DND-41 (cell line): ENCODE results near the gene SGMS1.

Source experiments
- EZH2 ChIP-seq: IDR thresholded peaks from 3 replicates; pipeline ENCODE4 v1.6.1; 2012; ENCODE audit warnings: borderline replicate concordance, low read depth, mild to moderate bottlenecking, moderate library complexity, low read length, inconsistent platforms; ENCODE audit not compliant: severe bottlenecking
- TF ChIP-seq, protein P1 (sequence below): IDR thresholded peaks from 2 replicates; pipeline ENCODE4 v1.5.1; 2012; ENCODE audit warnings: borderline replicate concordance, low read length, moderate library complexity, mild to moderate bottlenecking; ENCODE audit not compliant: poor library complexity, severe bottlenecking; ENCODE audit errors: extremely low read depth

DNA sequence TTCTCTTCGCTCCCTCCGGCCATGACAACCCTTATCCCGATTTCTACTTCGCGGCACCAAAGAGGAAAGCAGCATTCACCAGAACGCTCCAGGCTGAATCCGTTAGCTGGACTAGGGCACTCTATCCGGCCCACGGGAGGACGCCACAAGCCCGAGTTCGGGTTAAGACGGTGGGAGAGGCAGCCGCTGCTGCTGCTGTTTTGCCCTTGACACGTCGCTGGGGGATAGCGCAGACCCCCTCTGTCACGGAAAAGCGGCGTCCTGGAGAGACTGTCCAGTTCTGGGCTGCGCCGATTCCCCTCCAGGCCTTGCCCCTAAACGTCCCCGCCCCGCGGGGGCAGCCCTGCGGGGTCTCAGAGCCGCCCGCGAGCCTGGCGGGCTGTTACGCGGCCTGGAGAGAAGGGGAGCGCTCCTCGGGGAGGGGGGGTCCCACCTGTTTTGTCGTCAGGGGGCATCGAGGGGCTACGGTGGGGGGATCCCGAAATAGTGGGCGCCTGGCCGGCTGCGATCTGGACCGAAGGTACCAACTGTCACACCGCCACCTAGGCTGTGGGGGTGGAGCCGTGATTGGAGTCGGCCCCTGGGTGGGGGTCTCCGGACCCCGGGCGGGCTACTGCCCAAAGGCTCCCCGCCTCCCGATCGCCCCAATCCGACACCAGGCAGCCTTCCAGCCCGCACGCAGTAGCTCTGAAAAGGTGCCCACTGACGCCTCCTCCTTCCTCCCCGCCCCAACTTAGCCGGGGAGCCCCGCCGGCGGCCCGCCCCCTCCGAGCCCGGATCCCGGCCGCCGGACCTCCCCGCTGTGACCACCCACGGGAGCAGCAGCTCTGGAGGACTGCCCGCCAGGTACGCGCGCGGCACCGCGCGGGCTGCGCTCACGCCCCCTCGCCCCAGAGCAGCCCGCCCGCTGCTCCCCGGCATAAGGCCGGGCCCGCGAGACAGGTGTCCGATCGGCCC is 772 bp downstream of the SGMS1 start:
- TF ChIP-seq, protein P1, sequence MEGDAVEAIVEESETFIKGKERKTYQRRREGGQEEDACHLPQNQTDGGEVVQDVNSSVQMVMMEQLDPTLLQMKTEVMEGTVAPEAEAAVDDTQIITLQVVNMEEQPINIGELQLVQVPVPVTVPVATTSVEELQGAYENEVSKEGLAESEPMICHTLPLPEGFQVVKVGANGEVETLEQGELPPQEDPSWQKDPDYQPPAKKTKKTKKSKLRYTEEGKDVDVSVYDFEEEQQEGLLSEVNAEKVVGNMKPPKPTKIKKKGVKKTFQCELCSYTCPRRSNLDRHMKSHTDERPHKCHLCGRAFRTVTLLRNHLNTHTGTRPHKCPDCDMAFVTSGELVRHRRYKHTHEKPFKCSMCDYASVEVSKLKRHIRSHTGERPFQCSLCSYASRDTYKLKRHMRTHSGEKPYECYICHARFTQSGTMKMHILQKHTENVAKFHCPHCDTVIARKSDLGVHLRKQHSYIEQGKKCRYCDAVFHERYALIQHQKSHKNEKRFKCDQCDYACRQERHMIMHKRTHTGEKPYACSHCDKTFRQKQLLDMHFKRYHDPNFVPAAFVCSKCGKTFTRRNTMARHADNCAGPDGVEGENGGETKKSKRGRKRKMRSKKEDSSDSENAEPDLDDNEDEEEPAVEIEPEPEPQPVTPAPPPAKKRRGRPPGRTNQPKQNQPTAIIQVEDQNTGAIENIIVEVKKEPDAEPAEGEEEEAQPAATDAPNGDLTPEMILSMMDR, result no peak
- no peak for TF ChIP-seq EZH2
